Activated CD4-positive, alpha-beta memory T cell treated with anti-CD3 and anti-CD28 coated beads for 36 hours (primary cell): ENCODE measurements around the gene CRTC2. TPM values are rescaled to one million over a fixed set of nuclear protein-coding genes. Genes with fewer than 3 reads are reported as not detected.

Source experiments
- CTCF ChIA-PET: fragments of 350-600 bp; sonication (Branson Sonifier 250); formaldehyde crosslinking; loops from one replicate; lab custom pipeline; 2021; ENCODE audit warnings: antibody characterized with exemption, inconsistent platforms; lab: Charles Lee
- POLR2A ChIA-PET: fragments of 350-600 bp; sonication (Branson Sonifier 250); formaldehyde crosslinking; loops from one replicate; lab custom pipeline; 2021; ENCODE audit warnings: antibody characterized with exemption; lab: Charles Lee
- DNase-seq: peaks from one replicate; pipeline ENCODE4 v3.0.0-alpha.2; 2020
- H3K27ac Mint-ChIP-seq: one replicate; pipeline ENCODE4 v1.8.0; 2021; ENCODE audit warnings: mixed read lengths
- H3K27me3 Mint-ChIP-seq: one replicate; pipeline ENCODE4 v1.8.0; 2021; ENCODE audit warnings: mixed read lengths
- H3K36me3 Mint-ChIP-seq: one replicate; pipeline ENCODE4 v1.8.0; 2021; ENCODE audit warnings: mixed read lengths
- H3K4me1 Mint-ChIP-seq: one replicate; pipeline ENCODE4 v1.8.0; 2021; ENCODE audit warnings: low read depth, mixed read lengths
- H3K4me3 Mint-ChIP-seq: one replicate; pipeline ENCODE4 v1.8.0; 2021; ENCODE audit warnings: mild to moderate bottlenecking, mixed read lengths
- H3K9me3 Mint-ChIP-seq: one replicate; pipeline ENCODE4 v1.8.0; 2021; ENCODE audit warnings: mixed read lengths
- intact Hi-C: fragments of 100-400 bp; cut with micrococcal nuclease; formaldehyde crosslinking; loops from one replicate; pipeline ENCODE4 v1.15.1; 2023
- total RNA-seq, 2 experiments: library from RNA; stranded (reverse); gene quantifications; one replicate each; pipeline ENCODE4 v1.2.3, GENCODE V29; 2021

Gene CRTC2
- total RNA-seq, 2 experiments from 2014 or later, result 60.8 to 78.0 TPM

- Mint-ChIP-seq H3K27me3 (no peaks in the 10 kb centered on the region), H3K27ac (peak within 1 kb of the TSS; percentile 97), H3K36me3 (peaks cover 40% of the 10 kb centered on the region), H3K4me1 (peaks cover 25% of the 10 kb centered on the region), H3K4me3 (peak within 1 kb of the TSS; percentile 92), H3K9me3 (no peaks in the 10 kb centered on the region)
- peak; percentile 83 for DNase-seq
- intact Hi-C loops, result loop anchor here (1.0 kb wide), 2 partner anchors 23 to 149 kb away; no protein-coding TSS in a partner anchor
- CTCF ChIA-PET, result interaction anchor here (0.6 to 4.3 kb wide), 32 partner anchors 8 to 439 kb away, joined by 3 to 31 read pairs (median 4); partner anchors contain the start of genes CREB3L4, CRTC2, JTB and RAB13
- POLR2A ChIA-PET, result interaction anchor here (0.6 to 3.9 kb wide), 12 partner anchors 9 to 171 kb away, joined by 3 to 41 read pairs (median 8); partner anchors contain the start of genes CREB3L4, CRTC2, GATAD2B and RPS27
Measured at GRCh38 chr1:153946622-153947241, 11.7 kb downstream of the CRTC2 start, which contains the start of gene DENND4B. DENND4B (minus strand) TSS chr1:153946718; CDS start chr1:153944374, 2,344 bp downstream.

GRCh38 chr1:153945795-153946621 is 12.4 kb downstream of the CRTC2 start:
- DNase-seq, result peak; percentile 81
- Mint-ChIP-seq H3K9me3 (no peaks in the 10 kb centered on the region), H3K27ac (peak overlapping the region; percentile 97), H3K4me3 (peak overlapping the region; percentile 92), H3K36me3 (peaks cover 36% of the 10 kb centered on the region), H3K4me1 (peaks cover 25% of the 10 kb centered on the region), H3K27me3 (no peaks in the 10 kb centered on the region)
- ChIA-PET POLR2A (interaction anchor here (0.6 to 3.9 kb wide), 14 partner anchors 10 to 171 kb away, joined by 3 to 41 read pairs (median 8); partner anchors contain the start of genes CREB3L4, CRTC2, GATAD2B and JTB), CTCF (interaction anchor here (0.6 to 4.3 kb wide), 30 partner anchors 8 to 438 kb away, joined by 3 to 31 read pairs (median 6); partner anchors contain the start of genes CREB3L4, CRTC2, GATAD2B and JTB)
- intact Hi-C loops, result loop anchor here (1.0 to 2.0 kb wide), 4 partner anchors 12 to 149 kb away; partner anchors contain the start of gene CRTC2

- intact Hi-C loops, result loop anchor here (1.0 to 2.0 kb wide), 2 partner anchors 13 to 140 kb away; partner anchors contain the start of gene CRTC2
- peak; percentile 86 for DNase-seq
- POLR2A ChIA-PET, result interaction anchor here (0.6 to 3.9 kb wide), 15 partner anchors 11 to 1976 kb away, joined by 3 to 41 read pairs (median 5); partner anchors contain the start of genes CREB3L4, GATAD2B, JTB and RPS27
- peaks cover 25% of the 10 kb centered on the region for H3K4me1 Mint-ChIP-seq
- CTCF ChIA-PET, result interaction anchor here (0.6 to 4.3 kb wide), 14 partner anchors 9 to 148 kb away, joined by 3 to 31 read pairs (median 10); partner anchors contain the start of genes CREB3L4, CRTC2, GATAD2B and RAB13
- no peaks in the 10 kb centered on the region for H3K27me3 Mint-ChIP-seq
- peak overlapping the region; percentile 97 for H3K27ac Mint-ChIP-seq
- H3K36me3 Mint-ChIP-seq, result peaks cover 36% of the 10 kb centered on the region
- H3K9me3 Mint-ChIP-seq, result no peaks in the 10 kb centered on the region
- H3K4me3 Mint-ChIP-seq, result peak overlapping the region; percentile 92
Measured at GRCh38 chr1:153945131-153945794, 13.1 kb downstream of the CRTC2 start.

GRCh38 chr1:153944827-153945117 is 13.6 kb downstream of the CRTC2 start:
- Mint-ChIP-seq H3K27me3 (no peaks in the 10 kb centered on the region), H3K36me3 (peaks cover 35% of the 10 kb centered on the region), H3K4me3 (peak overlapping the region; percentile 92), H3K9me3 (no peaks in the 10 kb centered on the region), H3K4me1 (peaks cover 25% of the 10 kb centered on the region), H3K27ac (peak overlapping the region; percentile 97)
- no peak for DNase-seq
- ChIA-PET CTCF (interaction anchor here (1.4 to 4.3 kb wide), 7 partner anchors 12 to 147 kb away, joined by 6 to 31 read pairs (median 18); partner anchors contain the start of genes CREB3L4, GATAD2B, RAB13 and RPS27), POLR2A (interaction anchor here (0.6 to 3.9 kb wide), 11 partner anchors 11 to 1977 kb away, joined by 3 to 41 read pairs (median 5); partner anchors contain the start of genes CREB3L4, GATAD2B, JTB and RPS27)
- intact Hi-C loops, result loop anchor here (1.0 to 2.0 kb wide), 2 partner anchors 14 to 140 kb away; partner anchors contain the start of gene CRTC2

GRCh38 chr1:153944005-153944826 is 14.2 kb downstream of the CRTC2 start:
- Mint-ChIP-seq H3K4me3 (peak overlapping the region; percentile 92), H3K27ac (peak overlapping the region; percentile 97), H3K27me3 (no peaks in the 10 kb centered on the region), H3K4me1 (peaks cover 25% of the 10 kb centered on the region), H3K9me3 (no peaks in the 10 kb centered on the region), H3K36me3 (peaks cover 34% of the 10 kb centered on the region)
- intact Hi-C loops, result loop anchor here (2.0 kb wide), 1 partner anchor 139 kb away; no protein-coding TSS in a partner anchor
- ChIA-PET CTCF (interaction anchor here (1.0 to 4.3 kb wide), 8 partner anchors 12 to 147 kb away, joined by 3 to 31 read pairs (median 16); partner anchors contain the start of genes CREB3L4, GATAD2B, RAB13 and RPS27), POLR2A (interaction anchor here (0.6 to 3.9 kb wide), 14 partner anchors 12 to 1977 kb away, joined by 3 to 41 read pairs (median 4); partner anchors contain the start of genes CREB3L4, GATAD2B, JTB and RPS27)
- DNase-seq, result no peak

- Mint-ChIP-seq H3K9me3 (no peaks in the 10 kb centered on the region), H3K4me1 (peaks cover 25% of the 10 kb centered on the region), H3K36me3 (peaks cover 32% of the 10 kb centered on the region), H3K27ac (peak overlapping the region; percentile 29), H3K4me3 (no peak overlapping the region), H3K27me3 (no peaks in the 10 kb centered on the region)
- intact Hi-C loops, result no loop called here
- POLR2A ChIA-PET, result interaction anchor here (0.7 to 3.9 kb wide), 4 partner anchors 21 to 34 kb away, joined by 3 to 41 read pairs (median 4); partner anchors contain the start of genes GATAD2B and JTB
- CTCF ChIA-PET, result interaction anchor here (1.0 to 4.3 kb wide), 2 partner anchors 24 to 122 kb away, joined by 3 to 29 read pairs; partner anchors contain the start of gene CREB3L4
- DNase-seq, result no peak
Measured at GRCh38 chr1:153942766-153943549, 15.5 kb downstream of the CRTC2 start.

- peaks cover 40% of the 10 kb centered on the region for H3K36me3 Mint-ChIP-seq
- H3K4me3 Mint-ChIP-seq, result no peak overlapping the region
- CTCF ChIA-PET, result no interaction called here
- H3K4me1 Mint-ChIP-seq, result peaks cover 25% of the 10 kb centered on the region
- POLR2A ChIA-PET, result interaction anchor here (0.6 to 1.3 kb wide), 2 partner anchors 20 to 636 kb away, joined by 3 to 4 read pairs; no protein-coding TSS in a partner anchor
- no peaks in the 10 kb centered on the region for H3K9me3 Mint-ChIP-seq
- intact Hi-C loops, result no loop called here
- DNase-seq, result no peak
- H3K27me3 Mint-ChIP-seq, result no peaks in the 10 kb centered on the region
- no peak overlapping the region for H3K27ac Mint-ChIP-seq
Measured at GRCh38 chr1:153941826-153942725, 16.3 kb downstream of the CRTC2 start.

GRCh38 chr1:153940756-153941155 is 17.7 kb downstream of the CRTC2 start:
- H3K27ac Mint-ChIP-seq, result no peak overlapping the region
- H3K4me1 Mint-ChIP-seq, result peaks cover 20% of the 10 kb centered on the region
- DNase-seq, result no peak
- no peaks in the 10 kb centered on the region for H3K9me3 Mint-ChIP-seq
- peaks cover 53% of the 10 kb centered on the region for H3K36me3 Mint-ChIP-seq
- POLR2A ChIA-PET, result interaction anchor here (0.6 to 2.5 kb wide), 3 partner anchors 10 to 17 kb away, joined by 3 to 8 read pairs (median 3); no protein-coding TSS in a partner anchor
- no peak overlapping the region for H3K4me3 Mint-ChIP-seq
- intact Hi-C loops, result no loop called here
- CTCF ChIA-PET, result interaction anchor here (1.0 kb wide), 1 partner anchor 144 kb away, joined by 3 read pairs; no protein-coding TSS in a partner anchor
- no peaks in the 10 kb centered on the region for H3K27me3 Mint-ChIP-seq

GRCh38 chr1:153939476-153939875 is 18.9 kb downstream of the CRTC2 start:
- POLR2A ChIA-PET, result interaction anchor here (2.5 kb wide), 1 partner anchor 15 kb away, joined by 8 read pairs; no protein-coding TSS in a partner anchor

More at GRCh38 chr1:153939476-153939875, 18.9 kb downstream of the CRTC2 start:
- Mint-ChIP-seq H3K9me3 (no peaks in the 10 kb centered on the region), H3K27me3 (no peaks in the 10 kb centered on the region), H3K4me1 (peaks cover 15% of the 10 kb centered on the region), H3K36me3 (peaks cover 56% of the 10 kb centered on the region), H3K4me3 (no peak overlapping the region), H3K27ac (no peak overlapping the region)
- DNase-seq, result no peak
- CTCF ChIA-PET, result no interaction called here
- intact Hi-C loops, result no loop called here
